ENCODE measurements around the gene ACVR2B.

- TF ChIP-seq CTCF (IDR thresholded peaks at IDR 0.05): no peak
- no peak for TF ChIP-seq POLR2AphosphoS5 (IDR thresholded peaks at IDR 0.05; ENCODE audit: low read depth, low read length)
Observed at GRCh38 chr3:38477057-38477820, 23.5 kb downstream of the ACVR2B start.
